ENCODE measurements around the gene SDC3. TPM values are rescaled to one million over a fixed set of nuclear protein-coding genes. Genes with fewer than 3 reads are reported as not detected.

SDC3 gene
- total RNA-seq, 1 donor from 2014 or later = 36.4 TPM

GRCh38 chr1:30847358-30847972 is 61.1 kb downstream of the SDC3 start:
- H3K27me3 ChIP-seq (ENCODE audit: control insufficient read depth, insufficient read depth, low read length) = peaks cover 3% of the 10 kb centered on the region
- TF ChIP-seq, protein P1, sequence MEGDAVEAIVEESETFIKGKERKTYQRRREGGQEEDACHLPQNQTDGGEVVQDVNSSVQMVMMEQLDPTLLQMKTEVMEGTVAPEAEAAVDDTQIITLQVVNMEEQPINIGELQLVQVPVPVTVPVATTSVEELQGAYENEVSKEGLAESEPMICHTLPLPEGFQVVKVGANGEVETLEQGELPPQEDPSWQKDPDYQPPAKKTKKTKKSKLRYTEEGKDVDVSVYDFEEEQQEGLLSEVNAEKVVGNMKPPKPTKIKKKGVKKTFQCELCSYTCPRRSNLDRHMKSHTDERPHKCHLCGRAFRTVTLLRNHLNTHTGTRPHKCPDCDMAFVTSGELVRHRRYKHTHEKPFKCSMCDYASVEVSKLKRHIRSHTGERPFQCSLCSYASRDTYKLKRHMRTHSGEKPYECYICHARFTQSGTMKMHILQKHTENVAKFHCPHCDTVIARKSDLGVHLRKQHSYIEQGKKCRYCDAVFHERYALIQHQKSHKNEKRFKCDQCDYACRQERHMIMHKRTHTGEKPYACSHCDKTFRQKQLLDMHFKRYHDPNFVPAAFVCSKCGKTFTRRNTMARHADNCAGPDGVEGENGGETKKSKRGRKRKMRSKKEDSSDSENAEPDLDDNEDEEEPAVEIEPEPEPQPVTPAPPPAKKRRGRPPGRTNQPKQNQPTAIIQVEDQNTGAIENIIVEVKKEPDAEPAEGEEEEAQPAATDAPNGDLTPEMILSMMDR (IDR thresholded peaks at IDR 0.05; ENCODE audit: insufficient read depth, low read length, poor library complexity, severe bottlenecking) = no peak
- DNase-seq (ENCODE audit: low read depth) = no peak

GRCh38 chr1:30846587-30846986 is 62.0 kb downstream of the SDC3 start:
- peaks cover 5% of the 10 kb centered on the region for H3K27me3 ChIP-seq (ENCODE audit: control insufficient read depth, insufficient read depth, low read length)
- TF ChIP-seq, protein P1 (IDR thresholded peaks at IDR 0.05; ENCODE audit: insufficient read depth, low read length, poor library complexity, severe bottlenecking) = no peak
- DNase-seq (ENCODE audit: low read depth) = no peak
- H3K36me3 ChIP-seq (ENCODE audit: control insufficient read depth, insufficient read depth, low read length) = no peaks in the 10 kb centered on the region
- H3K4me3 ChIP-seq (ENCODE audit: low read depth, low read length) = no peak overlapping the region

More at GRCh38 chr1:30847358-30847972, 61.1 kb downstream of the SDC3 start:
- H3K4me3 ChIP-seq (ENCODE audit: low read depth, low read length) = no peak overlapping the region
- H3K36me3 ChIP-seq (ENCODE audit: control insufficient read depth, insufficient read depth, low read length) = no peaks in the 10 kb centered on the region

DNA sequence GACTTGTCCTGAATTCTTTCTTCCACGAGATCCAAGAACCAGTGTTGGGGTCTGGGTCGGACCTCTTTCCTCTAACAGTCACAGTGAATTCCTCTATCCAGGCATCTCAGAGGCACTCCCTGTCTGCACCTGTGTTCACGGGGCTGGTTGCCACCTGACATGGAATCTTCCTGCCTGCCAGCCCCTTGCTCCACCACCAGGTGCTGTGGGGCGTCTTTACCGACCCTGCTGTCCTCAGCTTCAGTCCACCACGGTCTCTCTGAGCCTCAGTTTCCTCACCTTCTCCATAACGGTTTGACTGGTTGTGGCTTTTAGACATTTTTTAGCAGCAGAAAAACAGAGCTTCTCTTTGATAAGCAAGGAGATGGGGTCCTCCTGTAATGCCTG is 62.7 kb downstream of the SDC3 start:
- peaks cover 7% of the 10 kb centered on the region for H3K27me3 ChIP-seq (ENCODE audit: control insufficient read depth, insufficient read depth, low read length)
- TF ChIP-seq, protein P1 (IDR thresholded peaks at IDR 0.05; ENCODE audit: insufficient read depth, low read length, poor library complexity, severe bottlenecking) = no peak
- no peaks in the 10 kb centered on the region for H3K36me3 ChIP-seq (ENCODE audit: control insufficient read depth, insufficient read depth, low read length)
- no peak overlapping the region for H3K4me3 ChIP-seq (ENCODE audit: low read depth, low read length)
- DNase-seq (ENCODE audit: low read depth) = no peak

GRCh38 chr1:30845237-30845903 is 63.2 kb downstream of the SDC3 start:
- no peak overlapping the region for H3K4me3 ChIP-seq (ENCODE audit: low read depth, low read length)
- peaks cover 11% of the 10 kb centered on the region for H3K27me3 ChIP-seq (ENCODE audit: control insufficient read depth, insufficient read depth, low read length)
- TF ChIP-seq, protein P1 (IDR thresholded peaks at IDR 0.05; ENCODE audit: insufficient read depth, low read length, poor library complexity, severe bottlenecking) = no peak

GRCh38 chr1:30844631-30845030 is 63.9 kb downstream of the SDC3 start:
- DNase-seq (ENCODE audit: low read depth) = no peak
- H3K4me3 ChIP-seq (ENCODE audit: low read depth, low read length) = no peak overlapping the region
- no peaks in the 10 kb centered on the region for H3K36me3 ChIP-seq (ENCODE audit: control insufficient read depth, insufficient read depth, low read length)
- H3K27me3 ChIP-seq (ENCODE audit: control insufficient read depth, insufficient read depth, low read length) = peaks cover 9% of the 10 kb centered on the region
- TF ChIP-seq, protein P1 (IDR thresholded peaks at IDR 0.05; ENCODE audit: insufficient read depth, low read length, poor library complexity, severe bottlenecking) = no peak

More at GRCh38 chr1:30845237-30845903, 63.2 kb downstream of the SDC3 start:
- DNase-seq (ENCODE audit: low read depth) = no peak
- no peaks in the 10 kb centered on the region for H3K36me3 ChIP-seq (ENCODE audit: control insufficient read depth, insufficient read depth, low read length)

All from kidney epithelial cell (primary cell).